Activated CD4-positive, alpha-beta memory T cell treated with anti-CD3 and anti-CD28 coated beads, Interleukin-2, amount 10 ng/mL, durations not matched to agents 7 days and 5 days (primary cell): ENCODE data around the gene MBL2. TPM values are rescaled to one million over a fixed set of nuclear protein-coding genes. Genes with fewer than 3 reads are reported as not detected.

ENCODE experiments used
- CTCF ChIA-PET: fragments of 350-600 bp; sonication (Branson Sonifier 250); formaldehyde crosslinking; loops from one replicate; lab custom pipeline; 2021; ENCODE audit warnings: antibody characterized with exemption, inconsistent platforms; lab: Charles Lee
- POLR2A ChIA-PET: fragments of 350-600 bp; sonication (Branson Sonifier 250); formaldehyde crosslinking; loops from one replicate; lab custom pipeline; 2021; ENCODE audit warnings: antibody characterized with exemption; lab: Charles Lee
- DNase-seq: peaks from one replicate; pipeline ENCODE4 v3.0.0-alpha.2; 2020
- H3K27ac Mint-ChIP-seq: one replicate; pipeline ENCODE4 v1.8.0; 2021; ENCODE audit warnings: mild to moderate bottlenecking, mixed read lengths
- H3K27me3 Mint-ChIP-seq: one replicate; pipeline ENCODE4 v1.8.0; 2021; ENCODE audit warnings: mixed read lengths
- H3K36me3 Mint-ChIP-seq: one replicate; pipeline ENCODE4 v1.8.0; 2021; ENCODE audit warnings: low read depth, mixed read lengths
- H3K4me1 Mint-ChIP-seq: one replicate; pipeline ENCODE4 v1.8.0; 2021; ENCODE audit warnings: mixed read lengths
- H3K4me3 Mint-ChIP-seq: one replicate; pipeline ENCODE4 v1.8.0; 2021; ENCODE audit warnings: mild to moderate bottlenecking, mixed read lengths
- H3K9me3 Mint-ChIP-seq: one replicate; pipeline ENCODE4 v1.8.0; 2021; ENCODE audit warnings: mixed read lengths
- total RNA-seq, 2 experiments: library from RNA; stranded (reverse); gene quantifications; one replicate each; pipeline ENCODE4 v1.2.3, GENCODE V29; 2021

Gene MBL2
- total RNA-seq, 2 experiments from 2014 or later: not detected

GRCh38 chr10:52746169-52746568, 26.4 kb downstream of the MBL2 start:
- no peaks in the 10 kb centered on the region for H3K4me1 Mint-ChIP-seq
- H3K9me3 Mint-ChIP-seq: peaks cover 6% of the 10 kb centered on the region
- H3K27ac Mint-ChIP-seq: no peak overlapping the region
- CTCF ChIA-PET: no interaction called here
- DNase-seq: no peak
- POLR2A ChIA-PET: no interaction called here
- no peaks in the 10 kb centered on the region for H3K36me3 Mint-ChIP-seq
- no peaks in the 10 kb centered on the region for H3K27me3 Mint-ChIP-seq
- no peak overlapping the region for H3K4me3 Mint-ChIP-seq

- Mint-ChIP-seq H3K27ac (no peak overlapping the region), H3K4me1 (no peaks in the 10 kb centered on the region)
These were observed 28.4 kb downstream of the MBL2 start for GRCh38 chr10:52744057-52744805.

GRCh38 chr10:52742731-52743130, 29.9 kb downstream of the MBL2 start:
- Mint-ChIP-seq H3K27me3 (no peaks in the 10 kb centered on the region), H3K36me3 (no peaks in the 10 kb centered on the region), H3K27ac (no peak overlapping the region), H3K4me1 (no peaks in the 10 kb centered on the region), H3K4me3 (no peak overlapping the region), H3K9me3 (peaks cover 6% of the 10 kb centered on the region)
- POLR2A ChIA-PET: no interaction called here
- DNase-seq: no peak
- CTCF ChIA-PET: no interaction called here

More at GRCh38 chr10:52744057-52744805, 28.4 kb downstream of the MBL2 start:
- ChIA-PET CTCF (interaction anchor here (0.7 kb wide), 1 partner anchor 1874 kb away, joined by 4 read pairs; no protein-coding TSS in a partner anchor), POLR2A (no interaction called here)
- DNase-seq: no peak
- Mint-ChIP-seq H3K36me3 (no peaks in the 10 kb centered on the region), H3K4me3 (no peak overlapping the region), H3K27me3 (no peaks in the 10 kb centered on the region), H3K9me3 (peaks cover 6% of the 10 kb centered on the region)

DNA sequence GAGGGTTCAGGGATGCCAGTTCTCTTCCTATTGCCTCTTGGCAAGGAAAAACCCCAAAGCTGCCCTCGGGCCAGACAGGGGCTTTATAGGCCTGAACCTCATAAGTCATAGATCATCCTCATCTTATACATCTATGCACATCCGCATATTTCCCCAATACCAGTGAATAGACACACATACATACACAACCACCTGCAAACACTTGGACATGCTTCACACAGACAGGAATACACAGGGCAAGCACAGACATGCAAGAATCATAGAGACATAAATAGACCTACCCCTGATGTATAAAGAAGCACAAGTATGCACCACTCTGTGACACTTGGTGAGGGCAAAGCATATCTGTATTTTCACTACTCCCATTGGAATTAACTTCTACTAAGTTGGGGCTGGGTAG, 30.7 kb downstream of the MBL2 start:
- Mint-ChIP-seq H3K4me1 (no peaks in the 10 kb centered on the region), H3K27ac (no peak overlapping the region), H3K27me3 (no peaks in the 10 kb centered on the region), H3K36me3 (no peaks in the 10 kb centered on the region), H3K4me3 (no peak overlapping the region), H3K9me3 (peaks cover 6% of the 10 kb centered on the region)
- POLR2A ChIA-PET: no interaction called here
- no peak for DNase-seq
- CTCF ChIA-PET: no interaction called here

GRCh38 chr10:52740913-52741675, 31.5 kb downstream of the MBL2 start:
- ChIA-PET CTCF (interaction anchor here (0.7 to 0.9 kb wide), 2 partner anchors 13 to 14 kb away, joined by 3 read pairs; no protein-coding TSS in a partner anchor), POLR2A (no interaction called here)
- Mint-ChIP-seq H3K27me3 (no peaks in the 10 kb centered on the region), H3K27ac (no peak overlapping the region), H3K4me3 (no peak overlapping the region), H3K4me1 (no peaks in the 10 kb centered on the region), H3K36me3 (no peaks in the 10 kb centered on the region), H3K9me3 (peaks cover 3% of the 10 kb centered on the region)
- DNase-seq: peak; percentile 25

DNA sequence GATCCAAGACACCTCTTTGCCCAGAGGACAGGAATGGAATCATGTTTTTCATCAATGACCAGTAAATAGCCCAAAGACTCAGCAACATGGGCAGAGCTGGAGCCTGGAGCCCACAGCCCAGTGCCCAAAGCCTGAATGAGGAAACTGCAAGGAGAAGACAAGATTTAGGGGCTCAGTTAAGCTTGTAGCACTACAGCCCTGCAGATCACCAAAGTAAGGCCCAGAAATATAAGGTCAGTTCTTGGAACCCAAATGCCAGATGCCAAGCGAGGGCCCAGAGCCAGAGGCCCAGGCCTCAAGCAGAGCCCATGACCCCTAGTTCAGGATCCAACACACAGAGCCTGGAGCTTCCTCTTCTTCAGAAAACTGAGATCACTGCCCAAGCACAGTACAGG, 32.4 kb downstream of the MBL2 start:
- ChIA-PET POLR2A (no interaction called here), CTCF (interaction anchor here (0.7 kb wide), 1 partner anchor 13 kb away, joined by 3 read pairs; no protein-coding TSS in a partner anchor)
- Mint-ChIP-seq H3K36me3 (no peaks in the 10 kb centered on the region), H3K27ac (no peak overlapping the region), H3K27me3 (no peaks in the 10 kb centered on the region), H3K9me3 (no peaks in the 10 kb centered on the region), H3K4me1 (no peaks in the 10 kb centered on the region), H3K4me3 (no peak overlapping the region)
- no peak for DNase-seq

- Mint-ChIP-seq H3K9me3 (no peaks in the 10 kb centered on the region), H3K27ac (no peak overlapping the region), H3K36me3 (no peaks in the 10 kb centered on the region), H3K4me3 (no peak overlapping the region), H3K4me1 (no peaks in the 10 kb centered on the region), H3K27me3 (no peaks in the 10 kb centered on the region)
- no peak for DNase-seq
- ChIA-PET POLR2A (no interaction called here), CTCF (no interaction called here)
These were observed 33.0 kb downstream of the MBL2 start for GRCh38 chr10:52739380-52740154.

GRCh38 chr10:52738951-52739350, 33.6 kb downstream of the MBL2 start:
- Mint-ChIP-seq H3K4me3 (no peak overlapping the region), H3K27ac (no peak overlapping the region), H3K4me1 (no peaks in the 10 kb centered on the region), H3K36me3 (no peaks in the 10 kb centered on the region), H3K9me3 (no peaks in the 10 kb centered on the region), H3K27me3 (no peaks in the 10 kb centered on the region)
- POLR2A ChIA-PET: no interaction called here
- DNase-seq: no peak
- CTCF ChIA-PET: no interaction called here

DNA sequence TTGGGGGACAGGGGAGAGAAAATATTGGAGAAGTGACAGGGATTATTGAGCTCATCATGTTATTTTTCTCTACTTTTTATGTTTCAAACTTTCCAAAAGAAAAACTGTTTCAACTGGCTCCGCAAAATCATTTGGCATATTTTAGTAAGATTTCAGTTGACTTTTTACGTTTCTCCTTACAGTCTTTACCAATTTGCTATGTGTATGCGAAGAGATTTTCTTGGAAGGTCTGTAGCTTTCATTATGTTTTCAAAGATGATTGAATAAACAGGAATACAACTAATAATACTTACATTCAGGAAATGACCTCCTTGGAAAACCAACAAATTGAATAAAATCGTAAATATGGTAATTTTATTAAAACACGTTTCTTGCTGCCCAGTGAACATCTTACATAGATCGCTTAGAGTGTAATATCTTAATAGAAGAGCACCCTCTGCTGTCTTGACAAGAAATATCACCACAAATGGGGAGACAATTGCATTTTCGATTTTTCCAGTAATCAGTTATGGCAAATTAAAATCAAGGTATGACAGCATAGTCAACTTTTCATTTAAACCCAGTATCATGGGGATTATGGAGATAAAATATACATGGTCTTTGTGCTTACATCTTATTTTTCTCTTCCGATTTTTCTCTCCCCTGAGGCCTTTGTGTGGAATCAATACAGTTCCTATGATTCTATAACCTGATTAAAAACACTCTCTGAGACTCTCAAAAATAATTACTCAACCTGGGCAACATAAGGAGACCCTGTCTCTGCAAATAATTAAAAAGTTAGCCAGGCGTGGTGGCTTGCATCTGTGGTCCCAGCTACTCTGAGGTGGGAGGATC, 43.1 kb downstream of the MBL2 start:
- Mint-ChIP-seq H3K36me3 (no peaks in the 10 kb centered on the region), H3K4me1 (no peaks in the 10 kb centered on the region), H3K9me3 (no peaks in the 10 kb centered on the region), H3K27ac (no peak overlapping the region), H3K27me3 (no peaks in the 10 kb centered on the region), H3K4me3 (no peak overlapping the region)
- ChIA-PET CTCF (interaction anchor here (1.1 kb wide), 1 partner anchor 85 kb away, joined by 3 read pairs; no protein-coding TSS in a partner anchor), POLR2A (no interaction called here)
- DNase-seq: no peak

DNA sequence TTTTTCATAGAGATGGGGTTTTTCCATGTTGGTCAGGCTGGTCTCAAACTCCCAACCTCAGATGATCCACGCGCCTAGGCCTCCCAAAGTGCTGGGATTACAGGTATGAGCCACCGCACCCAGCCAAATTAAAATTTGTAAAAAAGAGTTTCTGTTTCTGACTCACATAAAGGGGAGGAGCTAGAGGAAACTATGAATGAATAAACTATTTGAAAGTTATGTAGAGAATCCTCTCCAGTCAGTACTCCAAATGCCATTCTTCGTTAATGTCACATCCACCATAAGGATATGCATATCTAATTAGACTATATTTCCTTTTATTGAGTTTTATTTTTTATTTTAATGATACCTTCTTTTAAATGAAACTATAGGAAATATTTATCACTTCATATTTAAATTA, 52.6 kb downstream of the MBL2 start:
- ChIA-PET POLR2A (no interaction called here), CTCF (no interaction called here)
- no peak overlapping the region for H3K4me3 Mint-ChIP-seq
- H3K36me3 Mint-ChIP-seq: no peaks in the 10 kb centered on the region
- H3K27me3 Mint-ChIP-seq: no peaks in the 10 kb centered on the region
- peaks cover 3% of the 10 kb centered on the region for H3K9me3 Mint-ChIP-seq
- H3K4me1 Mint-ChIP-seq: no peaks in the 10 kb centered on the region
- no peak for DNase-seq
- H3K27ac Mint-ChIP-seq: no peak overlapping the region
